Measurements from ENCODE around the gene FRAS1.
"Not testable (repeated sequence)": the region's sequence is repeated elsewhere in the genome, so short reads cannot be mapped to it uniquely, and the experiment has no call there.

Gene FRAS1

GRCh38 chr4:78227411-78228057 lies 170.4 kb downstream of the FRAS1 start:
- no peak overlapping the region for H3K4me3 ChIP-seq (ENCODE audit: low read length)
- H3K36me3 ChIP-seq (ENCODE audit: insufficient read depth, low read length) = no peaks in the 10 kb centered on the region

DNA sequence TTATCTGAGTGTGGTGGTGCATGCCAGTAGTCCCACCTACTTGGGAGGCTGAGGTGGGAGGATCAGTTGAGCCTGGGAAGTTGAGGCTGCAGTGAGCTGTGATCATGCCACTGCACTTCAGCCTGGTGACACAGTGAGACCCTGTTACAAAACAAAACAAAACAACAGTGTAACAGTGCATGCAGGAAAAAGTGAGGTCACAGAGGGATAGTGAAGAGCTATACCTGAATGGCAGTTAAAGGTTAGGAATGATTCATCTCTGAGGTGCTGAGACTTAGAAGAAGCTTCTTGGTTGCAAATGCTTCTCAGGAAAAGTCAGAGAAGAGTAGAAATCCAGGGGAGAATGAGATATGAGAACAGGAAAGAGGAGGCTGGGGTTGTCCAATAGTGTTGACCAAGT lies 178.7 kb downstream of the FRAS1 start:
- Histone ChIP-seq H3K4me3 (ENCODE audit: low read length) (no peak overlapping the region), H3K4me1 (ENCODE audit: insufficient read depth, low read length) (no peaks in the 10 kb centered on the region), H3K27me3 (ENCODE audit: insufficient read depth, low read length) (no peaks in the 10 kb centered on the region), H3K9me3 (ENCODE audit: low read length) (no peaks in the 10 kb centered on the region), H3K36me3 (ENCODE audit: insufficient read depth, low read length) (no peaks in the 10 kb centered on the region), H2AFZ (ENCODE audit: low read depth, low read length) (no peak overlapping the region)

More at GRCh38 chr4:78227411-78228057, 170.4 kb downstream of the FRAS1 start:
- Histone ChIP-seq H3K27me3 (ENCODE audit: insufficient read depth, low read length) (no peaks in the 10 kb centered on the region), H2AFZ (ENCODE audit: low read depth, low read length) (no peak overlapping the region), H3K4me1 (ENCODE audit: insufficient read depth, low read length) (no peaks in the 10 kb centered on the region), H3K9me3 (ENCODE audit: low read length) (no peaks in the 10 kb centered on the region)

GRCh38 chr4:78237360-78237759 lies 180.2 kb downstream of the FRAS1 start:
- no peak overlapping the region for H3K4me3 ChIP-seq (ENCODE audit: low read length)

DNA sequence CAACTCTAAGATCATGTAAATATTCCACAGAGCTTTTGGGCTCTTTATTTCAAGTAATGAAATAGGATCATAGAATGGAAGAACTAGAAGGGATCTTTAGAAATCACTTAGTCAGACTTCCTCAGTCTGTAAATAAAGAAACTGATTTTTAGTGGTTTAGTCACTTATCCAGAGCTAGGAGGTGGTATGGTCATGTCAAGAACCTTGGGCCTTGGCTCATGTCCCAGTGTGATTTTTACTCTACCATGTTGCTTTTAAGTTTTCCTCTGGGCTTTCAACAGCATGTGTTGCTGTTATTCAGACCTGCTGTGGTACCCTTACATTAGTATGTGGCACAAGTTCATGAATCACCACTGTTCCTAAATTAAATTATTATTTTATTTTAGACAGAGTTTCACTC lies 184.9 kb downstream of the FRAS1 start:
- Histone ChIP-seq H3K36me3 (ENCODE audit: insufficient read depth, low read length) (no peaks in the 10 kb centered on the region), H2AFZ (ENCODE audit: low read depth, low read length) (no peak overlapping the region)

More at GRCh38 chr4:78237360-78237759, 180.2 kb downstream of the FRAS1 start:
- H3K27me3 ChIP-seq (ENCODE audit: insufficient read depth, low read length) = no peaks in the 10 kb centered on the region
- H3K36me3 ChIP-seq (ENCODE audit: insufficient read depth, low read length) = no peaks in the 10 kb centered on the region
- H2AFZ ChIP-seq (ENCODE audit: low read depth, low read length) = no peak overlapping the region
- no peaks in the 10 kb centered on the region for H3K4me1 ChIP-seq (ENCODE audit: insufficient read depth, low read length)
- H3K9me3 ChIP-seq (ENCODE audit: low read length) = no peaks in the 10 kb centered on the region

GRCh38 chr4:78244705-78245485 lies 187.8 kb downstream of the FRAS1 start:
- no peaks in the 10 kb centered on the region for H3K27me3 ChIP-seq (ENCODE audit: insufficient read depth, low read length)
- H3K4me3 ChIP-seq (ENCODE audit: low read length) = no peak overlapping the region
- no peaks in the 10 kb centered on the region for H3K36me3 ChIP-seq (ENCODE audit: insufficient read depth, low read length)
- no peak overlapping the region for H2AFZ ChIP-seq (ENCODE audit: low read depth, low read length)
- no peaks in the 10 kb centered on the region for H3K9me3 ChIP-seq (ENCODE audit: low read length)
- H3K4me1 ChIP-seq (ENCODE audit: insufficient read depth, low read length) = no peaks in the 10 kb centered on the region

More for the DNA sequence above, 184.9 kb downstream of the FRAS1 start:
- Histone ChIP-seq H3K4me3 (ENCODE audit: low read length) (no peak overlapping the region), H3K27me3 (ENCODE audit: insufficient read depth, low read length) (no peaks in the 10 kb centered on the region), H3K9me3 (ENCODE audit: low read length) (no peaks in the 10 kb centered on the region), H3K4me1 (ENCODE audit: insufficient read depth, low read length) (no peaks in the 10 kb centered on the region)

- Histone ChIP-seq H3K9me3 (ENCODE audit: low read length) (peaks cover 2% of the 10 kb centered on the region), H2AFZ (ENCODE audit: low read depth, low read length) (no peak overlapping the region), H3K27me3 (ENCODE audit: insufficient read depth, low read length) (no peaks in the 10 kb centered on the region), H3K4me3 (ENCODE audit: low read length) (no peak overlapping the region), H3K4me1 (ENCODE audit: insufficient read depth, low read length) (no peaks in the 10 kb centered on the region), H3K36me3 (ENCODE audit: insufficient read depth, low read length) (no peaks in the 10 kb centered on the region)
Measured at GRCh38 chr4:78247536-78248285, 190.6 kb downstream of the FRAS1 start.

GRCh38 chr4:78250500-78250899 lies 193.4 kb downstream of the FRAS1 start:
- Histone ChIP-seq H3K4me1 (ENCODE audit: insufficient read depth, low read length) (no peaks in the 10 kb centered on the region), H3K9me3 (ENCODE audit: low read length) (peaks cover 2% of the 10 kb centered on the region), H3K4me3 (ENCODE audit: low read length) (no peak overlapping the region), H3K27me3 (ENCODE audit: insufficient read depth, low read length) (no peaks in the 10 kb centered on the region), H3K36me3 (ENCODE audit: insufficient read depth, low read length) (no peaks in the 10 kb centered on the region), H2AFZ (ENCODE audit: low read depth, low read length) (no peak overlapping the region)

DNA sequence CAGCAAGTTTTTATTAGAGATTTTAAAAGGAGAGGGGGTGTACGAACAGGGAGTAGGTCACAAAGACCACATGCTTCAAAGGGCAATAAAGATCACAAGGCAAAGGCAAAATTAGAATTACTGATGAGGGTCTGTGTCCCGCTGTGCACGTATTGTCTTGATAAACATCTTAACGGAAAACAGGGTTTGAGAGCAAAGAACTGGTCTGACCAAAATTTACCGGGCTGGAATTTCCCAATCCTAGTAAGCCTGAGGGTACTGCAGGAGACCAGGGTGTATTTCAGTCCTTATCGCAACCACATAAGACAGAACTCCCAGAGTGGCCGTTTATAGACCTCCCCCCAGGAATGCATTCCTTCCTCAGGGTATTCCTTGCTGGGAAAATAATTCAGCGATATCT lies 195.7 kb downstream of the FRAS1 start:
- not testable (repeated sequence) for H3K36me3 ChIP-seq (ENCODE audit: insufficient read depth, low read length); H2AFZ ChIP-seq (ENCODE audit: low read depth, low read length); H3K9me3 ChIP-seq (ENCODE audit: low read length); H3K4me1 ChIP-seq (ENCODE audit: insufficient read depth, low read length); H3K27me3 ChIP-seq (ENCODE audit: insufficient read depth, low read length); H3K4me3 ChIP-seq (ENCODE audit: low read length)

GRCh38 chr4:78254893-78255292 lies 197.8 kb downstream of the FRAS1 start:
- H3K36me3 ChIP-seq (ENCODE audit: insufficient read depth, low read length) = no peaks in the 10 kb centered on the region
- H3K4me1 ChIP-seq (ENCODE audit: insufficient read depth, low read length) = no peaks in the 10 kb centered on the region
- peaks cover 2% of the 10 kb centered on the region for H3K9me3 ChIP-seq (ENCODE audit: low read length)
- H2AFZ ChIP-seq (ENCODE audit: low read depth, low read length) = no peak overlapping the region
- H3K27me3 ChIP-seq (ENCODE audit: insufficient read depth, low read length) = no peaks in the 10 kb centered on the region
- H3K4me3 ChIP-seq (ENCODE audit: low read length) = no peak overlapping the region

GRCh38 chr4:78265006-78265405 lies 207.9 kb downstream of the FRAS1 start:
- Histone ChIP-seq H3K4me3 (ENCODE audit: low read length) (no peak overlapping the region), H3K4me1 (ENCODE audit: insufficient read depth, low read length) (no peaks in the 10 kb centered on the region), H2AFZ (ENCODE audit: low read depth, low read length) (no peak overlapping the region), H3K36me3 (ENCODE audit: insufficient read depth, low read length) (no peaks in the 10 kb centered on the region), H3K27me3 (ENCODE audit: insufficient read depth, low read length) (no peaks in the 10 kb centered on the region), H3K9me3 (ENCODE audit: low read length) (peaks cover 4% of the 10 kb centered on the region)

DNA sequence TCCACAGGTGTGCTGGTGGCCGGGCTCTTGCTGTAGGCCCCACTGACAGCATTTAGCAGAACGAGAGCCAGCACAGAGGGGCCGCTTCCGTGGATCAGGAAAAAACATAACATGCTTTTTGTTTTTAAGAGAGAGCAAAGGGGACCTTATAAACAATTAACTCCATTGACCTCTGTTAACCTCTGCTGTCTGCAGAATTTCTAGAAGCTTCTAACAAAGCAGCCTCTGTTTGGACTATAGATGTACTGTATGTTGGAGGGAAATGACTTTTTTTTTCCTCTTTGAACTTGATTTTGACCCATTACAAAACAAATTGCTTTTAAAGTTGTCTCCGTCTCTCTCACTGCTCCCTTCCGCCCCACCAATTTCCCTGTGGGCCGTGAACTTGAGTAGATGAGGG lies 210.7 kb downstream of the FRAS1 start:
- Histone ChIP-seq H3K27me3 (ENCODE audit: insufficient read depth, low read length) (no peaks in the 10 kb centered on the region), H2AFZ (ENCODE audit: low read depth, low read length) (no peak overlapping the region), H3K9me3 (ENCODE audit: low read length) (peaks cover 4% of the 10 kb centered on the region), H3K4me1 (ENCODE audit: insufficient read depth, low read length) (no peaks in the 10 kb centered on the region), H3K36me3 (ENCODE audit: insufficient read depth, low read length) (no peaks in the 10 kb centered on the region), H3K4me3 (ENCODE audit: low read length) (no peak overlapping the region)

- no peak overlapping the region for H2AFZ ChIP-seq (ENCODE audit: low read depth, low read length)
- H3K9me3 ChIP-seq (ENCODE audit: low read length) = peaks cover 4% of the 10 kb centered on the region
- H3K4me3 ChIP-seq (ENCODE audit: low read length) = no peak overlapping the region
- no peaks in the 10 kb centered on the region for H3K36me3 ChIP-seq (ENCODE audit: insufficient read depth, low read length)
- no peaks in the 10 kb centered on the region for H3K4me1 ChIP-seq (ENCODE audit: insufficient read depth, low read length)
- no peaks in the 10 kb centered on the region for H3K27me3 ChIP-seq (ENCODE audit: insufficient read depth, low read length)
Measured at GRCh38 chr4:78268597-78268996, 211.5 kb downstream of the FRAS1 start.

DNA sequence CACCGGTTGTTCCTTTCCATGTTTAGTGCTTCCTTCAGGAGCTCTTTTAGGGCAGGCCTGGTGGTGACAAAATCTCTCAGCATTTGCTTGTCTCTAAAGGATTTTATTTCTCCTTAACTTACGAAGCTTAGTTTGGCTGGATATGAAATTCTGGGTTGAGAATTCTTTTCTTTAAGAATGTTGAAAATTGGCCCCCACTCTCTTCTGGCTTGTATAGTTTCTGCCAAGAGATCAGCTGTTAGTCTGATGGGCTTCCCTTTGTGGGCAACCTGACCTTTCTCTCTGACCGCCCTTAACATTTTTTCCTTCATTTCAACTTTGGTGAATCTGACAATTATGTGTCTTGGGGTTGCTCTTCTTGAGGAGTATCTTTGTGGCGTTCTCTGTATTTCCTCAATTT lies 218.3 kb downstream of the FRAS1 start:
- H3K9me3 ChIP-seq (ENCODE audit: low read length); H3K36me3 ChIP-seq (ENCODE audit: insufficient read depth, low read length); H3K4me1 ChIP-seq (ENCODE audit: insufficient read depth, low read length); H3K27me3 ChIP-seq (ENCODE audit: insufficient read depth, low read length); H2AFZ ChIP-seq (ENCODE audit: low read depth, low read length); H3K4me3 ChIP-seq (ENCODE audit: low read length): not testable (repeated sequence)

Data from neuron (in vitro differentiated cells).